NB4 (cell line): ENCODE data around the gene UEVLD.

Experiments
- DNase-seq: peaks from one replicate; pipeline ENCODE4 v3.0.0; 2010; ENCODE audit warnings: low read depth
- H3K4me3 ChIP-seq: one replicate; pipeline ENCODE4 v1.5.1; 2011; ENCODE audit warnings: mild to moderate bottlenecking, low read depth, low read length, moderate library complexity
- CTCF ChIP-seq: IDR thresholded peaks from one replicate; pipeline ENCODE4 v1.5.1; 2012; ENCODE audit warnings: low read depth, low read length
- MYC ChIP-seq: IDR thresholded peaks from 2 replicates; pipeline ENCODE4 v1.6.1; 2011; ENCODE audit warnings: low read depth, low read length
- POLR2A ChIP-seq: IDR thresholded peaks from 2 replicates; pipeline ENCODE4 v1.6.1; 2011; ENCODE audit warnings: mild to moderate bottlenecking; ENCODE audit not compliant: insufficient read length; ENCODE audit errors: extremely low read depth
- TF ChIP-seq, protein P1 (sequence below): IDR thresholded peaks from 2 replicates; pipeline ENCODE4 v1.6.1; 2011; ENCODE audit warnings: low read depth, low read length

The UEVLD gene

GRCh38 chr11:18524248-18524647, 64.3 kb downstream of the UEVLD start:
- TF ChIP-seq POLR2A (no peak), MYC (no peak), CTCF (no peak)
- TF ChIP-seq, protein P1, sequence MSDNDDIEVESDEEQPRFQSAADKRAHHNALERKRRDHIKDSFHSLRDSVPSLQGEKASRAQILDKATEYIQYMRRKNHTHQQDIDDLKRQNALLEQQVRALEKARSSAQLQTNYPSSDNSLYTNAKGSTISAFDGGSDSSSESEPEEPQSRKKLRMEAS: no peak
- no peak for DNase-seq
- H3K4me3 ChIP-seq: no peak overlapping the region

- H3K4me3 ChIP-seq: no peak overlapping the region
- no peak for TF ChIP-seq MYC
- TF ChIP-seq, protein P1: no peak
- no peak for TF ChIP-seq CTCF
- no peak for TF ChIP-seq POLR2A
- no peak for DNase-seq
Observed at GRCh38 chr11:18523084-18523483, 65.5 kb downstream of the UEVLD start.

DNA sequence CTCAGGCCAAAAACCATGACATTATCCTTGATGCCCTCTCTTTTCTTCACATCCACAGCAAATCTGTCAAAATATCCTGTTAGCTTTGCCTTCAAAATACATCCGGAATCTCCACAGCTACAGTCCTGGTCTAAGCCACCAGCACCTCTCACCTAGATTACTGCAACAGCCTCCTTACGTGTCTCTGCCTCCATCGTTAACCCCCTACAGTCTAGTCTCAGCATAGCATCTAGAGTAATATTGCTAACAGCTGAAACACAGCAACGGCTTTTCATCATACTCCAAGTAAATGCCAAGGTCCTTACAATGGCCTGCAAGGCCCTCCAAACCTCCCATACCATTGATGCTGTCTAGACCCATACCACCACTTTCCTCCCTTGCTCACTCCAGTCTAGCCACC, 66.1 kb downstream of the UEVLD start:
- TF ChIP-seq, protein P1: no peak
- no peak for TF ChIP-seq MYC
- TF ChIP-seq CTCF: no peak
- no peak for TF ChIP-seq POLR2A
- no peak overlapping the region for H3K4me3 ChIP-seq
- DNase-seq: peak; percentile 21

- DNase-seq: no peak
Observed at GRCh38 chr11:18521122-18521521, 67.4 kb downstream of the UEVLD start.

DNA sequence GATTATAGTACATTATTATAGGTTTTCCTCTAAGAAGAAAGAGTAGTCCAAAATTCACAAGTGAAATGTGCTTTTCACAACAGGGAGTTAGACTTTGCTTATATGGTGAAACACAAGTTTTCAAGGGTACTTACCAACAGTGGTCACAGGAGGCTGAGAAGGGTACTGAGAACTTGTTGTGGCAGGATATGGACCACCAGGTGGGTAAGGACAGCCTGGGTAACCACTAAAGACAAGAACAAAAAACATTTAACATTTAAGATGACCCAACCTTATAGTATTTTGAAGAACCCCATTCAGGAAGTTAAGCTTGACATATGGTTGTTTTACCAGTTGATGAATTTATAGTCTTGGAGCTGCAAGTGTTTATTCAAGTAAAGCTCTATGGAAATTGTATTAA, 86.2 kb downstream of the UEVLD start:
- DNase-seq: no peak
- TF ChIP-seq, protein P1: no peak
- TF ChIP-seq CTCF (no peak), MYC (no peak), POLR2A (no peak)

More at GRCh38 chr11:18521122-18521521, 67.4 kb downstream of the UEVLD start:
- H3K4me3 ChIP-seq: no peak overlapping the region
- TF ChIP-seq POLR2A: no peak

DNA sequence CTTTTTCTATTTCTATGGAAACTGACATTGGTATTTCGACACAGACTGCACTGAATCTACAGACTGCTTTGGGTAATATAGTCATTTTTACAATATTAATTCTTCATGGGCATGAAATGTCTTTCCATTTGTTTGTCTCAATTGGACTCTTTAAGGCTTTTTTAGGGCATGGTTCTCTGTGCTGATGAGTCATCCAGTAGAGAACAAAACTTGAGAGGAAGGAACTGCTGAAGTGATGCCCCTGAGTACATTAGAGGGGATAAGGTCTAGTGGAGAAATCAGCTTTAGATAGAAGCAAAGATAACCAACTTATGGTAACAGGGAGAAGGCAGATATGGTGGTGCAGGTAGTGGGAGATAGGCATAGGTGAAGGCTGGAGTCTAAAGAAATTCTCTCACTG, 86.9 kb downstream of the UEVLD start:
- DNase-seq: no peak
- H3K4me3 ChIP-seq: no peak overlapping the region

More for the DNA sequence above, 86.2 kb downstream of the UEVLD start:
- H3K4me3 ChIP-seq: no peak overlapping the region

DNA sequence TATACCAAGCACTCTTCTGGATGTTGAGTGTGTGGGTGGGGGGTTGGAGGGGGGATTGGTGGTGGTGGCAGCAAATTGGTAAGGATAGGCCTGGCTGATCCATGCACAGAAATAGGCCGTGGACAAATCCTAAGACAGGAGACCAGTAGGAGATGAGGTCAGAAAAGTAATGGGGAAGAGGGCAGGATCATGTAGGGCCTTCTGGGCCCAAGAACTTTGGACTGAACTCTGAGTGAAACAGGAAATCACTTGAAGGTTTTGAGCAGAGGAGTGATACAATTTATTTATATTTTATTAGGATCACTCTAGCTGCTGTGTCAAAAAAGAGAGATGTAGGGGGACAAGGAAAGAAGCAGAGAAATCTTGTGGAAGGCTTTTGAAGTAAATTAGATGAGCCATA, 90.5 kb downstream of the UEVLD start:
- no peak for TF ChIP-seq POLR2A
- TF ChIP-seq, protein P1: no peak
- TF ChIP-seq MYC: no peak
- TF ChIP-seq CTCF: no peak
- no peak overlapping the region for H3K4me3 ChIP-seq
- DNase-seq: no peak

More for the DNA sequence above, 86.9 kb downstream of the UEVLD start:
- TF ChIP-seq POLR2A: no peak
- no peak for TF ChIP-seq MYC
- TF ChIP-seq, protein P1: no peak
